Midbrain (tissue), 1 donor: ENCODE results near the gene PCDH19.

Experiments used
- DNase-seq: peaks from one replicate; lab custom pipeline; 2025; lab: John Stamatoyannopoulos, UW

The PCDH19 gene

DNA sequence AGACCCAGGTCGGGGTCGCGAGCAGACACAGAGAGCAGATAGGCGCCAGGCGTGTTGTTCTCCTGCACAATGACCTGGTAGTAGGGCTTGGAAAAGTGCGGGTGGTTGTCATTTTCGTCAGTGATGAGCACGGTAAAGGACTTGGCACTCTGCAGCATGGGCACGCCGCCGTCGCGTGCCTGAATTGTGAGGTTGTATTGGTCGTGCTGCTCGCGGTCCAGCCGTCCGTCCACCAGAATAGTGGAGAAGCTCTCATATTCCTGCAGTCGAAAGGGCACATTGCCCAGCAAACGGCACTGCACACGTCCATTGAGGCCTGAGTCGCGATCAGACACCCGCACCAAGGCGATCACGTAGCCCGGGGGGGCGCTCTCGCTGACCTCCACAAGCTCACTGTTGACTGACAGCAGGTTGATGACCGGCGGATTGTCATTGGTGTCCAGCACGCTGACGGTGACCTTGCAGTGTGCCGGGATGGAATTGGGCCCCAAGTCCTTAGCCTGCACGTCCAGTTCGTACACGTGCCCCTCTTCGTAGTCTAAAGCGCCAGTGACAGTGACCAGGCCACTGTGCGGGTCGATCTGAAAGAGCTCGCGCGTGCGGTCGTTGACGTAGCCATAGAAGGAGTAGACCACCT lies 2.8 kb downstream of the PCDH19 start:
- no peak for DNase-seq

DNA sequence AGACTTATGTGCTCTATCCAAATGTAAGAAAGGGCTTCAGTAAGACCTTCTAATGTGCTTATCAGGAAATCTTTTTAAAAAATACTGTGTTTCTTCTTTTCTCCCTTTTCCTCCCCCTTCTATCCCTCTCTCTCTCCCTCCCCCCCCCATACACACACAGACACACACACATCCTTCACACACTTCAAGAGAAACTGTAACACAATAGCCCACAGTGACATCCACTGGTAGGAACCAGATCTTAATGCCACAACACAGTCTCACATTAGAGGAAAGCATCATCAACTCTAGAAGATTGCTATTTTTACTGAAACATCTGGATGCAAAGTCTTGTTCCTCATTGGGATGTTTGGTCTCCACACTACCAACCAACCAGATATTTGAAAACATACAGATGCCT lies 4.6 kb downstream of the PCDH19 start:
- DNase-seq, result no peak

GRCh38 chrX:100404851-100405250 lies 5.2 kb downstream of the PCDH19 start:
- no peak for DNase-seq

- no peak for DNase-seq
These were observed 14.3 kb downstream of the PCDH19 start for GRCh38 chrX:100395781-100396180.

- no peak for DNase-seq
These were observed 28.5 kb downstream of the PCDH19 start for GRCh38 chrX:100381619-100382018.

GRCh38 chrX:100379388-100379986 lies 30.6 kb downstream of the PCDH19 start:
- peak; percentile 12 for DNase-seq

DNA sequence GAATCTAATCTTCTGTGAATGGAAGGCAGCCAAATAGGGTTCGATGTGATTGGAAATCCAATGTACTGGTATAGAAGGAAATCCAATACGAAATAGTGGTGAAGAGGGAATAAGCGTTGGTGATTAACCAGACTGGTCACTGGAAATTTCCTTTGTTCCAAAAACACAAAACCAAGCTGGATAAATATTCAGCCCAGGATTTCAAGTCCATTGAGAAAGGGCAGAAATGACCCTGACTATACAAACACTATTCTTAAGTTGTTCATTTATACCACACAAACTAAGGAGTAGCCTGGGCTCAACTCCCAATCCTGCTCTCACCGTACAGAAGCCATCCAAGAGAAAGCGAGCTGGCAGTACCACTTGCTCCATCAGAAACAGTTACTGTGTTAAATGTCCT lies 32.2 kb downstream of the PCDH19 start:
- no peak for DNase-seq

DNA sequence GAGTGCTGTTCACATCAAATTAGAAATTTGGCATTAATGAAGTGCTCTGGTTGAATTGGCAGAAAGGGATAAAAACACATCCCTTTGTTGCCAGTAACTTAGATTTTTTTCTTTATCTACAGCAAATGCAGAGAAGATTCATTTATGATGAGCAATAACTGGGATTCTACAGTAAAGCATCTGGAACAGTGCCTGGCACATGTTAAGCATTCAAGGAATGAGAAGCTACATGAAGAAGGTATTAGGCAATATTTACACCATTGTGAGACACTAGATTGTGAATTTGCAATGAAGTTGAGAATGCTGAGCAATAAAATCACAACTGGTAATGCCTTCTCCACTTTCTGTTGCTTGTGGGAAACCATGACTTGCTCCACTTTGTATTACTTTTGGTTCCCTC lies 33.5 kb downstream of the PCDH19 start:
- DNase-seq, result no peak

DNA sequence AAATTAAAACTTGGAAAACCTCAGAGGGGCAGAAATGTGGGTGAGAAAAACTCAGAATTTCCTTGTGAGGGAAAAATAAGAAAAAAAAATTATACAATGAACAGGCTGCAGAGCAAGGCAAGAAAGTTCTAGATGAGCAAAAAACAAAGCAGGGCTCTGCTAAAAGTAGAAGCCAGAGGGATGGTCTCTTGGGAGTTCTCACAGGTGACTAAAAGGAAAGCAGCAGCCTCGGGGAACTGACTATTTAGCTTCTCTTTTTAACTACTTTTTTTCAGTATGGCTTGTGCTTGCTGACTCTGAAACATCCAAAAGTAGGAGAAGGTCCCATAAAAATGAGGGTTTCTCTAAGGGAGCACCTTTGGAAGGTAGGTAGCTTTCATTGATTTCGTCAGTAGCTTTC lies 36.4 kb downstream of the PCDH19 start:
- no peak for DNase-seq

DNA sequence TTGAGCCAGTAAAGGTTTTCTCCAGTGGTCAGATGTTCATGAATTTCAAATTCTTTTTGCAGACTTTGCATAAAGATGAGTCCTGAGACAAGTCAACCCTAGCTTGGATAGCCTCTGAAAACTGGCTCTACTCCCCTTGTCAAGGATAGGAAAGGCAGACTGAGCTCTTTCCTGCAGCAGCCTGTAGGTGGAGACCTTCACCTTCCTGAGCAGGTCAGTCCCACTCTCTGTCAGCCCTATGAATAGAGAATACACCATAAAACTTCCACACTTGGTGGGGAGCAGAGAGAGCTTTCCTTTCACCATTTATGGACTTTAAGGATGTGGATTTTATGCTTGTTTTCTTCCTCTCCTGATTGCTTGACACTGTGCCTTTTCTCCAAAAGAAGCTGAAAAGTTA lies 41.9 kb downstream of the PCDH19 start:
- no peak for DNase-seq

DNA sequence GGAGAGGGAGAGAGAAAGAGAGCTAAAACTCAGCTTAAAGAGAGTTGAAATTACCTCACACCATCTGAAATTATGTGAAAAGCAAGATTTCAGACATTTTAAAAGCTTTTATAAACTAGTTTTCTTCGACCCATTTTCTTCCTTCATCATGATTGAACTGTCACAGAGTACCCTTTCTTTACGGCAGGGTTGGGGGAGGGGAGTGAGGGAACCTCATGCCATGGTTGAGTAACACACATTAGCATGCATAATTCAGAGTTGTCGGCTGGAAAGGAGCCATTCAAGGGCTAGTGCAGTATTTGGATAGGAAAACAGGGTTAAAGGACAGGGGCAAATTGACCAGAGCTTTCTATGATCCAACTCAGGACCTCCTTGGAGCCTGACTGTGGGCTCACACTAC lies 46.2 kb downstream of the PCDH19 start:
- DNase-seq, result no peak

GRCh38 chrX:100358766-100359165 lies 51.3 kb downstream of the PCDH19 start:
- DNase-seq, result no peak

DNA sequence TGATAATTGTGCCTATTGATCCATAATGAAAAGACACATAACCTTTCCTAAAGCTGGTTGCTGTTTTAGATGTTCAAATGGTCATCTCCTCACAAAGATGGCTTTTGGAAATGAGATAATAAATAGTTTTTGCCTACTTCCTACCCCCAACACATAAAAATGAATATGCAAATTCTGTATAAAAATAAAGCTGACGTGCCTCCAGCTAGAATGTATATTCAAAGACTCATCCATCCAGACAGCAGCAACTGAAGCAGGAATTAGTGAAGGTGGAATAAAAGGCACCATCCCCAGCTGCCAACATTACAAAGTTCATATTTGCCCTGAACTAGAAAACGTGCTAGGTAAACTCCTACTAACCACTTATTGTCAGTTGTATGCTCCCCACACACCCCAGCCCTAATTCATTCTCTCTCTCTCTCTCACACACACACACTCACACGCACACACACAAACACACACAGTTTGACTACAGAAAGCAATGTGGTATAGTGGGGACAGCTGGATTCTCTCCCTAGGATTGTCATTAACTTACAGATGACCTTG lies 53.6 kb downstream of the PCDH19 start:
- DNase-seq, result no peak

- no peak for DNase-seq
These were observed 54.4 kb downstream of the PCDH19 start for GRCh38 chrX:100355680-100356079.

DNA sequence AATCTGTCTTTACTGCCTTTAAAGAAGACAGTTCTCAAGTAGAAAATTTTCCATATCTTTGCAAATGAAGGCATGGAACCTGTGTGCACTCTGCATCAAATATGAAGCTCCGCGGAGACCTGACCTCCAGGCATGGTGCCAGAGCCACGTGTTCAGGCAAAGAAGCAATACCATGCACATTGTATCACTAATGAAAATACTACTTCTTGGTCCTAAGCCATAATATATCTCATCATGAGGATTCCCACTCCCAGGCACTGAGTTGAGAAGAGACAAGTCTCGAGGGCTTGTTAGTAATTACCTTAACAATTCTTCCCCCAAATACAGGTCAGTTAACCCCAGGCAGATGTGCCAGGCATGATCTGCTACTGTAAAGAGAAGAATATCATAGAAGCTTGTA lies 56.7 kb downstream of the PCDH19 start:
- DNase-seq, result no peak

DNA sequence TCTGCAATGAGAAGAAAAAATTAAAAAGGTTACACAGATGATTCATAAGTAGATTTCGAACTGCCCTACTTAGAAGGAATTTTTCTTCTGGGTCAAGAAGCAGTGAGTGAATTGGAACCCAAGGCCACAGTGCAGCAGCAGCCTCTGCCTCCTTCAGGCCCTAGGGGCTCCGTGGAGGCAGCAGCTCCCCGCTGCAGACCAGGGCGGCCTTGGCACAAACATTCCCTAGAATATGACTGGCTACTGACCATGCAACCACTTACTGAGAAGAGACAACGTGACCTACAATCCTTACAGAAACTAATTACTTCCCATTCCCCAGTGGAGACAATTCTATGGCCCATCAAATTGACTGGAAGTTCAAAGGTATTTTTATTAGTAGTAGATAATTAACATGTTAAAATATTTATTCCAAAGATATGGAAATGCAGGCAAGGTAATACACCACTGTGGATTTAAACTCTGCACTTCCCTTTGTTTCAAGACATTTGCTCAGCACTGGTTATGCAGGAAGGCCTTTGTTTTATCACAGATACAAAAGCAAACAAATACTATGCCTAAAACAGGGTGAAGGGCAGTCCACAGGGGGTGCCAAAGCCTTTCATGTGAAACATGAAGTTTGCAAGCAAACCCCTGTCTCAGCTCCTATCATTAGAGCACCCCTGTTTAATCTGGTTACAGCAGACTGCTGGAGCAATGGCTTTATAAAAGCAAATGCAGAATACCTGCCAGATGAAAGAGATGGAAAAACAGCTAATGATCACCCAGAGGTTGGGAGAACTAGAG lies 59.2 kb downstream of the PCDH19 start:
- DNase-seq, result no peak

DNA sequence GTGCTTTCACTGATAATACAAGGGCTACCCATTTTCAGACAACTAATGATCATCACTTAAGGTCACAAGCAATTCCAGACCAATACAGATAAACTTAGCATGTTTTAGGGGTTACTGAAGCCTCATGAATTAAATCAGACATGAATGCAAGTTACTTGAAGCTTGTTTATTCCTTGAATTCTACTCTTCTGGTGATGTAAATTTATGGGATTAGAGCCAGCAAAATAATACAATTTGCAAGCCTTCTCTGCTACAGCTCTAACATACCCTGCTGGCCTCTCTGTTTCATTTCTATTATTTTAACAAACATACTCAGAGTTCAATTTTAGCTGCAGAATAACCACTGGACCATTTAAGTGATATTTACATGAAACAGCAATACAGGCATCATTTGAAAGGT lies 60.7 kb downstream of the PCDH19 start:
- DNase-seq, result no peak

GRCh38 chrX:100341142-100341510 lies 68.9 kb downstream of the PCDH19 start:
- no peak for DNase-seq

- DNase-seq, result no peak
These were observed 69.5 kb downstream of the PCDH19 start for GRCh38 chrX:100340491-100341141.

DNA sequence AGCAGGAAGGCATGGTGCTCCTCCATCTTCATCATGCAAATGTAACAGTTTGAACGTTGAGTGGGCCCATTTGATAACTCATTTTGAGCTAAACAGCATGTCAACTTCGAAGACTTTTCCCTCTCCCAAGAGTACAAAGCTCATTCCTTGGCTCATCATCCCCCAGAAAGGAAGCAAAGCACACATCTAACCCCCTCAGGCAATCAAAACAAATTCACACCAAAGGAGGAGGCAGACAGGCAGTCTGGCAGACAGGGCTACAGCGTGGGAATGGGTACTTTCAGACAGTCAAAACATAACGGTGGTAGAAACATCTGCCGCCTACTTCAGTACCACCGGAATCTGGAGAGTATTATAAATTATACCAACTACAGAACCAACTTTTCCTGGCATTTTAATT lies 81.7 kb downstream of the PCDH19 start:
- DNase-seq, result no peak

DNA sequence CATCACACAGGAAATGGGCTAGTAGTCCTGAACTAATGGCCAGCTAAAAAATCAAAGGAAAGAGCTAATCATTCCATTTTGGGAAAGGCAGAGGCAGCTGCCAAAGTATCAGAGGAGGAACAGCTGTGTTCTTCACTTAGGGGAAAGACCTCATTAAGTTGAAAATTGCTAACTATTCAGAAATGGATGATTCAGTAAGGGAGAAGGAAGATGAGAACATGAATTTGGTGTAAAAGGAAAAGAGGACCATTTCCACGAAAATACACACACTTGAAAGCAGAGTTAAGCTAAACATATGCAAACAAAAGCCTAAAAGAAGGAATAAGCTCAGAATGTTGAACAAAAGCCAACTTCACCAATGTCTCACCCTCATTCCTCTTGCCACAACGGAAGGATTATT lies 90.4 kb downstream of the PCDH19 start:
- no peak for DNase-seq

- DNase-seq, result no peak
These were observed 93.1 kb downstream of the PCDH19 start for GRCh38 chrX:100316987-100317386.

- DNase-seq, result no peak
These were observed 94.5 kb downstream of the PCDH19 start for GRCh38 chrX:100315566-100315965.
